Activated CD8-positive, alpha-beta memory T cell treated with anti-CD3 and anti-CD28 coated beads for 24 hours (primary cell): ENCODE measurements around the gene FLT3.

Experiments
- DNase-seq: peaks from one replicate; pipeline ENCODE4 v3.0.0-alpha.2; 2020

Gene FLT3

GRCh38 chr13:27956576-27957300 lies 143.6 kb downstream of the FLT3 start:
- DNase-seq = no peak

GRCh38 chr13:27955014-27955591 lies 145.3 kb downstream of the FLT3 start:
- DNase-seq = no peak

GRCh38 chr13:27954406-27954851 lies 145.9 kb downstream of the FLT3 start:
- no peak for DNase-seq

GRCh38 chr13:27953676-27954405 lies 146.5 kb downstream of the FLT3 start:
- DNase-seq = peak; percentile 87
